ENCODE data around the gene CLSTN2. TPM values are rescaled to one million over a fixed set of nuclear protein-coding genes. Genes with fewer than 3 reads are reported as not detected.

The CLSTN2 gene
- total RNA-seq, 1 donor from 2014 or later, result 3.9 TPM

DNA sequence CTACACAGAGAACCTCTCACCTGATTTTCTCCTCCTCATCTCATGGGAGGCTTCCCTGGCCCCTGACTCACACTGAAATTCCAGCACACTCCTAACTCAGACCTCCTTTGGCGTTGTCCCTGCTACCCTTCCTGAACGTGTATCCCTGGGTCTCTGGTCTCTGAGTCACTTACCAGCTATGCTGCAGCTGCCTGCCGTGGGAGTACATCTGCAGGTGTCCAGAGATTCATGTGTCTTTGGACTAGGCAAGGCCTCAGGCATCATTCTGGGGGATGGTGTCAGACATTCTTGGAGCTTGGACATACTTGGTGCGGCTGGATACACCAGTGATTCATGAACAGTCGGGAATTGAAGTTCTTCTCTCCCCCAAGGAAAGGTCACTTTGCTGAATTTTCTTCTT is 594.1 kb downstream of the CLSTN2 start:
- DNase-seq (ENCODE audit: low spot score), result no peak

GRCh38 chr3:140529558-140529957 is 594.6 kb downstream of the CLSTN2 start:
- intact Hi-C loops (cut with DNase I), result no loop called here
- DNase-seq (ENCODE audit: low spot score), result no peak

More for the DNA sequence above, 594.1 kb downstream of the CLSTN2 start:
- intact Hi-C loops (cut with DNase I), result no loop called here

DNA sequence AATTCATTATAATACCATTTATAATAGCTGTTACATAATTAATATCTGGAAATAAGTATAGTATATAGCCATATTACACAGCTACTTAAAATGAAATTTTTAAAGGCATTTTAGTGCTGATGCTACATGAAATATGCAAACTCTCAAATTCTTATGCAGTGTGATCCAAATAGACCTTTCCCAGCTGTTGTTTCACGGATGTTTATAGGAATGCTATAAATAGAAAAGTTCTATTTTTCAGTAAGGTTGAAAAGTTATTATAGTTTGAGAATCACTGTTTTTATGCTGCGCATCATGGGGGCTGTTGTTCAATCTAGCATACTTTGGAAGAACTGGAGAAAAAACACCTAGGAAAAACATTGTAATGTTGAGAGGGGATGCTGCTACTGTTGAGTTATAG is 595.1 kb downstream of the CLSTN2 start:
- no peak for DNase-seq (ENCODE audit: low spot score)
- intact Hi-C loops (cut with DNase I), result no loop called here

DNA sequence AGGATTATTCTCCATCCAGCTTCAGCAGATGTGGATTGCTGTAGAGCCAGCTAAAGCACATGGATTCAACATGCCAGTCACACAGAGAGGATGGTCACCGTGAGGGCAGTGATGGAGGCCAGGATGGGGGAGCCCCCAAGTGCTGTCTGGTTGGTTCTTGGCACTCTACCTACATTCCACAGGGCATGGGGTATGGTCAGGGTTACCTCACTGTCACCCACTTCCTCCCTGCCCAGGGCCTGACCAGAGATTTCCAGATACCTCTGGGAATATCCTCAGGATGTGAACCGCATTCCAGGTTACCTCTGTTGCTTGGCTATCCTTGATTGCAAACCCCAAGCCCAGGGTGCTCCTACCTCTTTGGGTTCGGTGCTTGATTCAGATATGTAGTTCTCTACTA is 595.6 kb downstream of the CLSTN2 start:
- intact Hi-C loops (cut with DNase I), result no loop called here

DNA sequence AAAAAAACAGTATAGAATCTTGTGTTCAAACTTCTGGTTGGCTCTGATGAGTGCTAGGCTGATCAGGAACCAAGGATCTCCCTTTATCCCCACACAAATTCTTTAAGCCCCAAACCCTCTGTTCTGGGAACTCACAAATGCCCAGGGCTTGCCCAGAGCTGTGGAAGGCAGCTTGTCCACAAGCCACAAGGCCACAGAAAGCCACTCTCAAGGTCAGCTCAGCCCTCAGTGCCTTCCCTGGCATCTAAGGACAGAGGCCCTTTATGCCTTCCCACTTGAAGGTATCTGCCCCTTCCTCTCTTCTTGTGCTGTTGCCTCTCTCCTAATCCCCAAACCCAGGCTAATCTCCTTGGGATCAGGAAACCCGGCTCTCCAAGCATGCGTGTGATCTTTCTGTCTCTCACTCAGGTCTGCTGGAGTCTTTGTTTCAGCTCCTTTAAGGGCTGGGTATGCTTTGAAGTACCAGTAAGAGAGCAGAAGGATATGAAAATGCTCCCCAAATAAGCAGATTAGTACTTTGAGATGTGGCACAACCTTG is 597.9 kb downstream of the CLSTN2 start:
- intact Hi-C loops (cut with DNase I), result no loop called here
- no peak for DNase-seq (ENCODE audit: low spot score)

More for the DNA sequence above, 595.6 kb downstream of the CLSTN2 start:
- no peak for DNase-seq (ENCODE audit: low spot score)

DNA sequence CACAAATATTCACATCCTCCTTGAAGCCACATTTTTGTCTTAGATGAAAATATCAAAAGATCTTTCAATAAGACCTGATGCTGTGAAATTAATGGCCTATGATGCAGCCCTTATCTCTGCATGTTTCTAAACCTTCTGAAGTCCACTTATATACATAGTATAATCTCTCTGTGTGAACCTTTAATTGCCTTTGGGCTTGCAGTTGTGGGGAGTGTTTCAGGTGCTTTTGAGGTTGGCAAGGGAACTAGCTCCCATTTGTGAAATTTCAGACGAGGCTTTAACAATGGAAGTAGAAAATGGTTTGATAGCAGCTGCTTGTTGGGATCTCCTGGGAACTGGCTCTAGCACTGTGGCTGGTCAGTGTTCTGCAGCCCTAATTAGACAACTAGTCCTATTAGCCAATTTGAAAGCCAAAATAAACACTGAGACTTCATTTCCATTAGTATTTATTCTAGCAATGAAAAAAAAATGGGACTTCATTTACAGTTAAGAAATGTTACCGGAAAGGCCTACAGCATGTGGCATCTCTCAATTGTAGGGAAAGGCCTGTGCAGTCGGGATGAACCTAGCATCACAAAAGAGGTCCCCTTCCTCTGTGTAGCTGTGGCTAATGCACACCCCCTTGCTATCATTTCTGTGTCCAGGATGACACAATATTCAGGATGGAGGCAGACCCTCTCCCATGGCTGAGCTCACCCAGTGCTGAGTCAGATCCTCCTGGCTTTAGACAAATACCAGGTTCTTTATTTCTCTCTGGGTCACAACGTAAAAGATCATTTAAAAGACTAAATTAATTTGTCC is 602.1 kb downstream of the CLSTN2 start:
- intact Hi-C loops (cut with DNase I), result no loop called here

DNA sequence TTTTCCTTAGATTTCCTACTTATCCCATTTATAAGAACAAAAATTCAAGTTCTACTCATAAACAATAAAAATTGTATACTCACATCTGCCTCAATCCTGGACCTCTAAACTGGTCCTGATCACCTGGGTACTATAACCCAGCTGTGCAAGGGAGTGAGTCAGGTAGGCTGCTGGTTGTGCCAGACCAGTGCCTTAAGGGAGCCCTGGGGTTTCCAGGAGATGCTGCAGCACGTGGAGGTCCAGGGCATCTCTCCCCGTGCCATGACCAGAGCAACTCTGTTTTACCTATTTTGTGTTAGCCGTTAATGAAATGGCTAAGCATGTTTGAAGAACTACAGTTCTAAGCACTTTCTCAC is 602.7 kb downstream of the CLSTN2 start:
- no peak for DNase-seq (ENCODE audit: low spot score)
- intact Hi-C loops (cut with DNase I), result no loop called here

More for the DNA sequence above, 602.1 kb downstream of the CLSTN2 start:
- no peak for DNase-seq (ENCODE audit: low spot score)

DNA sequence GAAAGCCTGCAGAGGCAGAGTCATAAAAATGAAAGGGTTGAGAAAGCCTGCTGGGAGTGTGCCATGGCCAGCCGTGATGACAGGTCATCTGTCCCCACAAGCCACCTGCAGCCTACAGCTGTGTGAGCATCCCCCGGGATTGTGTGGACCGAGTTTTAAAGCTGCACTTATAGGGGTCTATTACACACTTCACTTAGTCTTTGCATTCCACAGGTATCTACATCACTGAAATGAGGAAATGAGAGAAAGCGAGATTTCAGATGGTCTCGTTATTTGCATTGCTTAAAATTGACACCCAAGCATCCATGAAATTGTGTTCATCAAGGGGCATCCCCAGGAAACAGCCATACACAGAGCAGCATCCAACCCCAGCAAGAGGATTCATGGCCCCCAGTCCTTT is 605.3 kb downstream of the CLSTN2 start:
- no peak for DNase-seq (ENCODE audit: low spot score)
- intact Hi-C loops (cut with DNase I), result no loop called here

DNA sequence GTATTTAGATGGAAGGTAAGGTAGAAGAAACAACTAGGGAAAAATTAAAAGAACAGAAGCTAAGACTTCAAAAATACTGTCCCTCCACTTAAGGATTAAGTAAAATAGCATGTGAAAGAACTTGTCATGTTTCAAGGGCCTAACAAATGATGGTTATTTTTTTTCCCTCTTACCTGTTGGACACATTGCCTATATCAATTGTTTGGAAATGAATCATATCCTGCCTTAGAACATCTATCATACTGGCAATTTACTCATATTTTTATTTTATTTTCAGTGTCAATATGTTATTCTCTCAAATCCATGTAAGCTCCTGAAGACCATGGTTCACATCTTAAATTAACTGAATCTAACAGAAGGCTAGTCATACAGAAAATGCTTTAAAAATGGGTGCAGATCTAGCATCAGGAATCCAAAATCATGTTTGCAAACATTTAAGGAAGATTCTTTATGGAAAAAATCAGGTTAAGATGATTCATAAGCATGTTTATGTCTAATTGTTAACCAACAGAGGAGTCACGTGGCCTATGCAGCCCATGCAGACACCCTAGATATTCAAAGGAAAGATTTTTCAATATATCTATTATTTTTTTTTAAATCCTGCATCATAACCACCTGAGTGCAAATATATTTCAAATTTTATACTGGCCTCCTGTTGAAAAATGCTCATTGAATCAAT is 607.1 kb downstream of the CLSTN2 start:
- intact Hi-C loops (cut with DNase I), result no loop called here

GRCh38 chr3:140545197-140545596 is 610.2 kb downstream of the CLSTN2 start:
- no peak for DNase-seq (ENCODE audit: low spot score)
- intact Hi-C loops (cut with DNase I), result no loop called here

More for the DNA sequence above, 607.1 kb downstream of the CLSTN2 start:
- no peak for DNase-seq (ENCODE audit: low spot score)

- intact Hi-C loops (cut with DNase I), result no loop called here
- DNase-seq (ENCODE audit: low spot score), result no peak
Measured at GRCh38 chr3:140545756-140546155, 610.8 kb downstream of the CLSTN2 start.

- no peak for DNase-seq (ENCODE audit: low spot score)
- intact Hi-C loops (cut with DNase I), result no loop called here
Measured at GRCh38 chr3:140546649-140547048, 611.7 kb downstream of the CLSTN2 start.

DNA sequence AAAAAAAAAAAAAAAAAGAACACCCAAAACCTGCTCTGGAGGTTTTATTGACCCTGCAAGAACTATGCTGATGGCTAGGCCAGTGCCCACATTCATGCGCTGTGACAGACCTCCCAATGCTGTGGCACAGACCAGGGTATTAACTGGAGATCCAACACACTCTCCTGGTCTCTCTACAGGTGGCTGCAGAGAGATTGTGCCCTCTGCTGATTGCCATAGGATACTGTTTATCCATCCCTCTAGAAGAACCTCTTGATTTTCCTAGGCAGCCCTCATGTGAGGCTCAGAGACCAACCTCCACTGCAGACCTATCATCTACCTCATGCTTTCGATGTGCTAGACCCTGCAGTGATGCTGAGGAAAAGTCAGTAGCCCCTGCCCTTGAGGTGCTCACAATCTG is 617.4 kb downstream of the CLSTN2 start:
- intact Hi-C loops (cut with DNase I), result no loop called here
- DNase-seq (ENCODE audit: low spot score), result no peak

GRCh38 chr3:140552898-140553297 is 617.9 kb downstream of the CLSTN2 start:
- DNase-seq (ENCODE audit: low spot score), result no peak
- intact Hi-C loops (cut with DNase I), result no loop called here

GRCh38 chr3:140553591-140553990 is 618.6 kb downstream of the CLSTN2 start:
- intact Hi-C loops (cut with DNase I), result no loop called here
- DNase-seq (ENCODE audit: low spot score), result no peak

DNA sequence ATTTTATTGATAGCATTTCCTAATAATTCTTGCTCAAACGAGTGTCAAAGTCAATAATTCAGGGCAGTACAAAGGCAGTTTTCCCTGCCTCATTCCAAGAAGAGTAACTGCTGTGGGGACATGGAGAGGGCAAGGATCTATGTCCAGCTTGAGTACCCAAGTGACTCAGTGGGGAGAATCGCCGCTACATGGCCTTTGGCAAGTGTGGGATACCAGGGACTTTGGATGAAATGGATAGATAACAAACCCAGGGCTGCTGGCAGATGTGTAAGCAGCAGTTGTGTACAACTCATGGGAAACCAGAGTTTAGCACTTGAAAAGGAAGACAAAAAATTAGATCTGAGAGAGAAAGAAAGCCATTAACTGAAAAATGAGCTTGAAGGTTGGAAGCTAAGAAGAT is 620.7 kb downstream of the CLSTN2 start:
- intact Hi-C loops (cut with DNase I), result no loop called here
- DNase-seq (ENCODE audit: low spot score), result no peak

DNA sequence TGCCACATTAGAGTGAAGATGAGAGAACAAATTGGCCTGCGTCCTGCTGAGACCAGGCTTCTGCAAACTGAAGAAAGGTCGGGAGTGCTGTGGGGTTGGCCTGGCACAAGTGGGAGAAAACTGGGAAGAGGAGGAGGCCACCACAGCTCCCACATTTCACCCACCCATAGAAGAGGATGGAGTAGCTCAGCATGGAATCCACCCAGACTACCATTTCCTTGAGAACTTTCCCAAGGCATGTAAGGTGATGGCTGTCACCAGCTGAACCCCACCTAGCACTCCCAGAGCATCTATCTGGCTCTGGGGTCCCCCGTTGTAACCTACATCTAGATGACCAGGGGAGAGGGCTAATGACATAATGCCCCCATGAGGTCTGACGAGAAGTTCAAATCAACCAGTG is 622.5 kb downstream of the CLSTN2 start:
- intact Hi-C loops (cut with DNase I), result no loop called here
- no peak for DNase-seq (ENCODE audit: low spot score)

GRCh38 chr3:140559546-140559945 is 624.6 kb downstream of the CLSTN2 start:
- intact Hi-C loops (cut with DNase I), result no loop called here
- DNase-seq (ENCODE audit: low spot score), result no peak

GRCh38 chr3:140563206-140563760 is 628.3 kb downstream of the CLSTN2 start:
- intact Hi-C loops (cut with DNase I), result no loop called here
- no peak for DNase-seq (ENCODE audit: low spot score)

GRCh38 chr3:140568131-140568530 is 633.1 kb downstream of the CLSTN2 start:
- intact Hi-C loops (cut with DNase I), result no loop called here
- no peak for DNase-seq (ENCODE audit: low spot score)
